Parathyroid adenoma (tissue), 2 donors: ENCODE data around the gene APBA2.

Source experiments
- H2AFZ ChIP-seq: fragments of 300-600 bp; sonication (generic); one replicate; pipeline ENCODE4 v1.7.0; 2017; ENCODE audit warnings: antibody characterized with exemption, mild to moderate bottlenecking
- H3K27ac ChIP-seq: fragments of 300-600 bp; sonication (generic); one replicate; pipeline ENCODE4 v1.7.0; 2017
- H3K27me3 ChIP-seq: fragments of 300-600 bp; sonication (generic); one replicate; pipeline ENCODE4 v1.7.0; 2017; ENCODE audit warnings: low read length; ENCODE audit not compliant: control insufficient read depth, insufficient read depth
- H3K36me3 ChIP-seq: fragments of 300-600 bp; sonication (generic); one replicate; pipeline ENCODE4 v1.7.0; 2017; ENCODE audit warnings: low read length; ENCODE audit not compliant: control insufficient read depth, insufficient read depth
- H3K4me1 ChIP-seq: fragments of 300-600 bp; sonication (generic); one replicate; pipeline ENCODE4 v1.7.0; 2017; ENCODE audit warnings: control low read depth
- H3K4me2 ChIP-seq: fragments of 300-600 bp; sonication (generic); one replicate; pipeline ENCODE4 v1.7.0; 2017; ENCODE audit warnings: low read length
- H3K4me3 ChIP-seq: fragments of 300-600 bp; sonication (generic); one replicate; pipeline ENCODE4 v1.7.0; 2017; ENCODE audit warnings: low read depth, low read length
- H3K79me2 ChIP-seq: fragments of 300-600 bp; sonication (generic); one replicate; pipeline ENCODE4 v1.7.0; 2017; ENCODE audit warnings: control low read depth
- H3K9ac ChIP-seq: fragments of 300-600 bp; sonication (generic); one replicate; pipeline ENCODE4 v1.7.0; 2017; ENCODE audit warnings: mild to moderate bottlenecking
- H3K9me3 ChIP-seq: fragments of 300-600 bp; sonication (generic); one replicate; pipeline ENCODE4 v1.7.0; 2017; ENCODE audit warnings: low read length; ENCODE audit not compliant: control insufficient read depth
- CTCF ChIP-seq: fragments of 300-600 bp; sonication (generic); IDR thresholded peaks from one replicate; pipeline ENCODE4 v1.7.0; 2017; ENCODE audit warnings: antibody characterized with exemption, mild to moderate bottlenecking
- donor health status: primary hyperparathyroidism.

Gene APBA2

DNA sequence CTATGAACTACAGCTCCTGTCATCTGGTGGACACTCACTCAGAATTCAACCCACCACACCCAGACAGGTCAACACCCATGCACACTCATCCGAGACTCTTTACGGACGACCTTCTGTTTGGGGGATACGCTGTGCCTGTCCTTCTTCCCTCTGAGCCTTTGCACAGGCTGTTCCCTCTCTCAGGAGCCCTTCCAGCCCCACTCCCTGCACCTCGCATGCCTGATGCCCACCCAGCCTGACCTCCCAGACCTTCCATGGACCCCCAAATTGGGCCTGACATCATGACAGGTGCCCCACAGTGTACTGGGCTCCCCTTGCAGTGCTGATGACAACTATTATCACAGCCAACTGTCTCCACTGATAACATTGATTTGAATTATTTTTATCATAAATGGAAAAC is 248.0 kb downstream of the APBA2 start:
- H3K4me1 ChIP-seq: no peaks in the 10 kb centered on the region
- H3K4me3 ChIP-seq: no peak overlapping the region
- H3K79me2 ChIP-seq: no peaks in the 10 kb centered on the region
- no peaks in the 10 kb centered on the region for H3K9me3 ChIP-seq
- no peak overlapping the region for H3K27ac ChIP-seq
- H3K9ac ChIP-seq: no peak overlapping the region
- no peaks in the 10 kb centered on the region for H3K27me3 ChIP-seq
- TF ChIP-seq CTCF: no peak
- H2AFZ ChIP-seq: no peak overlapping the region
- H3K4me2 ChIP-seq: no peak overlapping the region
- H3K36me3 ChIP-seq: no peaks in the 10 kb centered on the region

DNA sequence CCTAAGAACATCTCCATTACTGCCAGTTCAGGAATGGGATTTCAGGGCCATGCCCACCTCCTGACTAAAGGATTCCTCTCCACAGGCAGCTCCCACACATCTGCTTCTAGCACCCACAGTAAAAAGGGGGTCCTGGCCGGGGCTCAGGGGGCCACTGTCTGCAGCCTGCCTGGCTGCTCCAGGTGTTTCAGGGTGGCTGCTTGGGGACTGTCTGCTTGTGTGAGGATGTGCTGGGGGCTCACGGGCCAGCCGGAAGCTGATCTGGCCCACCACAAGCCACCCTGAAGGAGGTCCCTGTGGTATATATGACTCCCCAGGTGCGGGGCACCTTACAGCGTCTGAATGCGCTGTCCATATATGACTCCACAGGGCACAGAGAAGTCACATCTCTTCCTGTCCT is 248.5 kb downstream of the APBA2 start:
- H3K4me2 ChIP-seq: no peak overlapping the region

GRCh38 chr15:29134641-29135308 is 249.0 kb downstream of the APBA2 start:
- H3K4me3 ChIP-seq: no peak overlapping the region
- H3K27me3 ChIP-seq: no peaks in the 10 kb centered on the region
- no peak overlapping the region for H3K27ac ChIP-seq
- H3K9me3 ChIP-seq: no peaks in the 10 kb centered on the region
- H3K79me2 ChIP-seq: no peaks in the 10 kb centered on the region
- H2AFZ ChIP-seq: no peak overlapping the region
- H3K9ac ChIP-seq: no peak overlapping the region
- TF ChIP-seq CTCF: no peak
- no peaks in the 10 kb centered on the region for H3K36me3 ChIP-seq
- H3K4me2 ChIP-seq: no peak overlapping the region
- H3K4me1 ChIP-seq: no peaks in the 10 kb centered on the region

More for the DNA sequence above, 248.5 kb downstream of the APBA2 start:
- Histone ChIP-seq H3K9ac (no peak overlapping the region), H3K4me1 (no peaks in the 10 kb centered on the region), H3K79me2 (no peaks in the 10 kb centered on the region), H3K27me3 (no peaks in the 10 kb centered on the region), H3K36me3 (no peaks in the 10 kb centered on the region), H3K9me3 (no peaks in the 10 kb centered on the region), H3K4me3 (no peak overlapping the region), H2AFZ (no peak overlapping the region), H3K27ac (no peak overlapping the region)
- TF ChIP-seq CTCF: no peak

GRCh38 chr15:29135309-29135657 is 249.5 kb downstream of the APBA2 start:
- no peaks in the 10 kb centered on the region for H3K79me2 ChIP-seq
- no peak overlapping the region for H3K27ac ChIP-seq
- H3K4me1 ChIP-seq: no peaks in the 10 kb centered on the region
- no peak for TF ChIP-seq CTCF
- H3K27me3 ChIP-seq: no peaks in the 10 kb centered on the region
- no peak overlapping the region for H3K4me2 ChIP-seq
- no peak overlapping the region for H3K9ac ChIP-seq
- no peaks in the 10 kb centered on the region for H3K36me3 ChIP-seq
- no peaks in the 10 kb centered on the region for H3K9me3 ChIP-seq
- H2AFZ ChIP-seq: no peak overlapping the region
- H3K4me3 ChIP-seq: no peak overlapping the region
